GM04504 (cell line): ENCODE results near the gene CALR3.
"Not testable (repeated sequence)": the region's sequence is repeated elsewhere in the genome, so short reads cannot be mapped to it uniquely, and the experiment has no call there.

ENCODE experiments used
- DNase-seq: peaks from one replicate; pipeline ENCODE4 v3.0.0-alpha.2; 2012; ENCODE audit warnings: low read depth

The CALR3 gene

DNA sequence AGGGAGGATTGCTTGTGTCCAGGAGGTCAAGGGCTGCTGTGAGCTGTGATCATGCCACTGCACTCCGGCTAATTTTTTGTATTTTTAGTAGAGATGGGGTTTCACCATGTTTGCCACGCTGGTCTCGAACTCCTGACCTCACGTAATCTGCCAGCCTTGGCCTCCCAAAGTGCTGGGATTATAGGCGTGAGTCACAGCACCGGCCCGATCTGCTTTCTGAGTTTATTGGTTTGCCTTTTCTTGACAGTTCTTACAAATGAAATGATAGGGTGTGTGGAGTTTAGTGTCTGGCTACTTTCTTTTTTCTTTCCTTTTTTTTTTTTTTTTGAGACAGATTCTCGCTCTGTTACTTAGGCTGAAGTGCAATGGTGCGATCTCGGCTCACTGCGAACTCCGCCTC, 1.1 kb upstream of the CALR3 start:
- DNase-seq: no peak

DNA sequence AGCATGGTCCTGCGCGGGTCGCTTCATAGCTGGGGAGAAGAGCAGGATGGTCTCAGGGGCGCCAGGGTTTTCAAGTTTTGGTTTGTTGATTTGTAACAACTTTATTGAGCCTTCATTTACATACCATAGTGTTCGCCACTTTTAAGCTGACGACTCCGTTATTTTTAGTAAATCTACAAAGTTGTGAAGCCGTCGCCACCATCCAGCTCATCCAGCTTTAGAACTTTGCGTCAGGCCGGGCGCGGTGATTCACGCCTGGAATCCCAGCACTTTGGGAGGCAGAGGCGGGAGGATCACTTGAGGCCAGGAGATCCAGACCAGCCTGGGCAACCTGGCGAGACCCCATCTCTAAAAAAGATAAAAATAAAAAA, 631 bp upstream of the CALR3 start:
- DNase-seq: peak; percentile 32

DNA sequence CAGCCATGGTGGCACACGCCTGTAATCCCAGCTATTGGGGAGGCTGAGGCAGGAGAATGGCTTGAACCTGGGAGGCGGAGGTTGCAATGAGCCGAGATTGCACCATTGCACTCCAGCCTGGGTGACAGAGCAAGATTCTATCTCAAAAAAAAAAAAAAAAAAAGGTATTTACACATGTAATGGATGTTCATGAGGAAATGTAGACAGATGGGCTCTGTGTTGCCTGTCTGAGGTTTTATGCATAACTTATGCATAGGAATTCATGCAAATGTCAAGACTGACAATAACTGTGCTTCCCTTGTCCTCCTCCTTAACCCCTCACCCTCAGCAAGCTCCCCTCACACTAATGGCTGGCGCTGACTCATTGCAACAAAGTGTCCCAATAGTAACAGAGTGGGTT, 9.5 kb downstream of the CALR3 start:
- DNase-seq: not testable (repeated sequence)

DNA sequence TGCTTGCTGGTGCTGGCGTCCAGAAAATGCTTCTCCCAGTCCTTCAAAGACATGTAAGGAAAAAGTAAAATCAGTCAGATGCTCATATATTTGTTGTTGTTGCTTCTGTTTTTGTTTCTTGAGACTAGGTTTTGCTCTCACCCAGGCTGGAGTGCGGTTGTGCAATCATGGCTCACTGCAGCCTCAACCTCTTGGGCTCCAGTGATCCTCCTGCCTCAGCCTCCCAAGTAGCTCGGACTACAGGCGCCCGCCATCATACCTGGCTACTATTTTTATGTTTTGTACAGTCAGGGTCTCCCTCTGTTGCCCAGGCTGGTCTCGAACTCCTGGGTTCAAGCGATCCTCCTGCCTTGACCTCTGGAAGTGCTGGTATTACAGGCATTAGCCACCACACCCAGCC, 13.2 kb downstream of the CALR3 start:
- DNase-seq: no peak

DNA sequence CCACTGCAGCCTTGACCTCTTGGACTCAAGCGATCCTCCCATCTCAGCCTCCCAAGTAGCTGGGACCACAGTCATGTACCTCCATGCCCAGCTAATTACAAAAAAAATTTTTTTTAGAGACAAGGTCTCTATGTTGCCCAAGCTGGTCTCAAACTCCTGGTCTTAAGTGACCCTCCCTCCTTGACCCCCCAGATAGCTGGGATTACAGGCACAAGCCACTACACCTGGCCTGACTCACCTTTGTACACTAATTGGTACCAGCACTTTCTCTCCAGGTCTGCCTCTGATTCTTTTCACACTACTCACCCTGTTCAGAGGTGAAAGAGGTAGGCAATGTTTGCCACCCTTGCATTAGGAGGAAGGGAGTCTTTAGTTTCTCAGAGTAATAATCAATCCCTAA, 18.7 kb downstream of the CALR3 start:
- no peak for DNase-seq

DNA sequence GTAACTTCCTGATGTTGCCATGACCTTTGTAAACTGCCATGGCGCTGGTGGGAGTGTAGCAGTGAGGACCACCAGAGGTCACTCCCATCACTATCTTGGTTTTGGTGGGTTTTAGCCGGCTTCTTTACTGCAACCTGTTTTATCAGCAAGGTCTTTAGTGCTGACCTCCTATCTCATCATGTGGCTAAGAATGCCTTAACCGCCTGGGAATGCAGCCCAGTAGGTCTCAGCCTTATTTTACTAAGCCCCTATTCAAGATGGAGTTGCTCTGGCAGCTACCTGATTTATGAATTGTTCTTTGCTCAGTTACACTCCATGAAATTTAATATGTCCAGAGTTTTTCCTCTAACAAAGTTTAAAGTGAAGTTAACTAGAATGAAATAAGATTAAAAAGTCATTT, 19.6 kb downstream of the CALR3 start:
- DNase-seq: no peak

DNA sequence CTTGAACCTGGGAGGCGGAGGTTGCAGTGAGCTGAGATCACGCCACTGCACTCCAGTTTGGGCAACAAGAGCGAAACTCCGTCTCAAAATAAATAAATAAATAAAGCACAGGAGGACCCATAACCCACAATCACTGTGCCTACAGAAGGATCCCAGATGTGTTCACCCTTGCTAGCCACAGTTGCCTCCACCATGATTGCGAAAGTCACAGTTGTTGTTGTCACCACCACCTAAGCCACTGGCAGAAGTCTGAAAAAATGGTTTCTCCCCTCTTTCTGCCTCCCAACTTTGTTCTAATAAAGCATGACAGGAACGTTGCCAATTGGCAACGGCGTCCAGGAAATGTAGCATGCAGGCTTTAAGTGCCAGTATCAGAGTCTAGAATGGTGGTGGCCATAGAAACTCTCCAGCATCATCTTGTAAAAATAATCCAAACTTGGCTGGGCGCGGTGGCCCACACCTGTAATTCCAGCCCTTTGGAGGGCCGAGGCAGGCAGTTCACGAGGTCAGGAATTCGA, 22.0 kb downstream of the CALR3 start:
- DNase-seq: no peak

DNA sequence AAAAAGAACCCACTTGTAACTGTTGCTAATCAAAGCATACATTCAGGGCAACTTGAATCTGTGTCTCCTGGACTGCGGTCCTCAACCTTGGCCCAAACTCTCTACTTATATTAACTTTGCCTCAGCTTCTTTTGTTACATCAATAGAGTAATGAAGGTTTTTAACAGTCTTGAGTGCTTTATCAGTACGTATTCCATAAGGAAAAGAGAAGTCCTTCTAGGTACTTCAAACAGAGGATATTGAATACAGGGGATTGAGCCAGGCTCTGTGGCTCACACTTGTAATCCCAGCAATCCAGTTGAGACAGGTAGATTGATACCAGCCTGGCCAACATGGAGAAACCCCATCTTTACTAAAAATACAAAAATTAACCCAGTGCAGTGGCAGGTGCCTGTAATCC, 23.0 kb downstream of the CALR3 start:
- DNase-seq: no peak

DNA sequence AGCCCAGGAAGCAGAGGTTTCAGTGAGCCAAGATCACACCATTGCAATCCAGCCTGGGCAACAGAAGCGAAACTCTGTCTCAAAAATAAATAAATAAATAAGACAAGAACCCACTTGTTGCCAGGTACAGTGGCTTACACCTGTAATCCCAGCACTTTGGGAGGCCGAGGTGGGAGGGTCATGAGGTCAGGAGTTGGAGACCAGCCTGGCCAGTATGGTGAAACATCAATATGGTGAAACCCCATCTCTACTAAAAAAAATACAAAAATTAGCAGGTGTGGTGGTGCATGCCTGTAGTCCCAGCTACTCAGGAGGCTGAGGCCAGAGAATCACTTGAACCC, 23.4 kb downstream of the CALR3 start:
- not testable (repeated sequence) for DNase-seq

DNA sequence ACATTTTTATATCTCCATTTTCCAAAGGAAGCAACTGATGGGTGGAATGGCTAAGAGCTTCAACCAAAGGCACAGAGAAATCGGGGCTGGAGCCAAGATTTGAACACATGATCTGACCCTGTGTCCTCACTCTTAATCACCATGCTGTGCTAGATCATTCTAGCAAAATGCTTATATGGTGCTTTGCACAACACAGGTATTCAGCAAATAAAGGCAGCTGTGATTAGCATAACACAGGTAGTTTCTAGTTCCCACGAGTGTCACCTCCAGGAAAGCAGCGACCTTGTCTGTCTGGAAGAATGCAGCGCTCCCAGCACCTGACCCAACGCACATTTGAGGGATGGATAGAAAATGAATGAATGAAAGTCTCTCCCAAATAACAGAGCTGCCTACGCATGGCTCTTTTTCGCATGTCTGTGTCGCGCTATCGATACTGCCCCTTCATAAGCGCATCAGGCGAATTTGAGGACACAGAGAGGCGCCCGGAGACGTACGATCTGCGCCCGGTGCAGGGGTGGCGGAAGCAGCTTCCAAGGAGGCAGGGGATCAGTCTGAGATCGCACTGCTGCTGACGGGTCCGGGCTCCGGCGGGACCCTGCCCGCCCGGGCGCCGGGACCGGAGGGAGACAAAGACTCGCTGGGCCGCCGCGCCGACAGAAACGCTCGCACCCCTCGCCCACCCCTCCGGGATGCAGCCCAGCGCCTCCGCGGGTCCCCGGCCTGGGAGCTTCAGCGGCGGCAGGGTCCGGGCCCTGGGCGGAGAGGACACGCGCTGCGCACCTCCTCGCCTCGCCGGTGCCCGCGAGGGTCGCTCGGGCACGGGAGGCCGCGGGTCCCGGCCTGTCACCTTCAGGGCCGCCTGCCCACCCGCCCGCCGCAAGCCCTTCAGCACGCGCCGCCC, 24.8 kb downstream of the CALR3 start:
- DNase-seq: peak; percentile 34

DNA sequence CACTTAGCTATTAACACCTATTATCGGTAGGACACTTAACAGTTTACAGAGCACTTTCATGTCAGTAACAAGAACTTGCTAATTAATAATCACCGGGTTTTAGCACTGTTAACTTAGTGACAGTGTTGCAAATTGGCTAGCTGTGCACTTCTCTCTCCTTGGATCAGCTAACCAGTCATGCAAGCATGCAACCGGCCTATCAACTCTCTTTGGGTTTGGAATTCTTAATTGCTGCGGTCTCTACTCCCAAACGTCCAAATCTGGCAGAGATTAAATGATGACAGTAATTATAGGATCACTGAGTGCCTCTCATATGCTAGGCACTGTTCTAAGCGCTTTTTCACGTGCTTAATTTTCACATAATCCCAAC, 25.4 kb downstream of the CALR3 start:
- no peak for DNase-seq

DNA sequence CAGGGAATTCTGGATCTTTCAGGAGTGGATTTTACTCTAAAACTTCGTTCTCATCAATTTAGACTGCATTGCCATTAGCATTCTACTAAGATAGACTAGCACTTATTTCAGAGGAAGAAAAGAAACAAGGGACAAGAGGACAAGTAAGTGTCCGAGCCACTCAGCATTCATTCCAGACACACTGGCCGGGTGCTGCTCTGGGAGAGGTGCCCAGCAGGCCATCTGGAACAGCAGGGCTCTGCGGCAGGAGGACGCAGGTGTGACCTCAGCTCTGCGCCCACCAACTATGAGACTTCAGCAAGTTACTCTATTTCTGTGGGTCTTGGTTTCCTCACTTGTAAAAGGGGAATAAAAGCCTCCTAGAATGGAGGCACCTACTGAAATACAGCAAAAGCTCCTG, 28.4 kb downstream of the CALR3 start:
- no peak for DNase-seq

DNA sequence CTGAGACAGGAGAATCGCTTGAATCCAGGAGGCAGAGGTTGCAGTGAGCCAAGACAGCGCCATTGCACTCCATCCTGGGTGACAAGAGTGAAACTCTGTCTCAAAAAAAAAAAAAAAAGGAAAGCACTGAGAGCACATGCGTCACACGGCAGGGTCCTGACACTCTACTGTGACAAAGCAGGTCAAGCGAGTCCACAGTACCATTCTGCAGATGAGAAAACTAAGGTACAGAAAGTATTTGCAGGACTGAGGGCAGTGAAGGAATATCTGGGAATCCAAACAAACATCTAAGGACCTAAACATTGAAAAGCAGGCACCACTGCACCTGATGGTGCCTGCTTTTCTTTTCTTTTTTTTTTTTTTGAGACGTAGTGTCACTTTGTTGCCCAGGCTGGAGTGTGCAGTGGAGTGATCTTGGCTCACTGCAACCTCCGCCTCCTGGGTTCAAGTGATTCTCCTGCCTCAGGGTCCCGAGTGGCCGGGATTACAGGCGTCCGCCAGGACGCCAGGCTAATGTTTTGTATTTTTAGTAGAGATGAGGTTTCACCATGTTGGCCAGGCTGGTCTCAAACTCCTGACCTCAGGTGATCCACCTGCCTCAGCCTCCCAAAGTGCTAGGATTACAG, 29.1 kb downstream of the CALR3 start:
- DNase-seq: not testable (repeated sequence)

DNA sequence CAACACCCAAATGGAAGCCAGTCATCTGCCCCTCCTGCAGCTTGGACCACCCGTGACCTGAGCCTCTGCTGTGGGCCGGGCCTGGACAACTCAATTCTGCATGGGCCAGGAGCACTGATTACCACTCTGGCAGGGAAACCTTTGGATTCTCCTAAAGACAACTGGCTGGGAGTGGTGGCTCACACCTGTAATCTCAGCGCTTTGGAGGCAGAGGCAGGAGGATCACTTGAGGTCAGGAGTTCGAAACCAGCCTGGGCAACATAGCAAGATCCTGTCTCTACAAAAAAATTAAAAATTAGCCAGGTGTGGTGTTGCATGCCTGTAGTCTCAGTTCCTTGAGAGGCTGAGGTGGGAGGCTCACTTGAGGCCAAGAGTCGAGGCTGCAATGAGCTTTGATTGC, 30.7 kb downstream of the CALR3 start:
- no peak for DNase-seq

DNA sequence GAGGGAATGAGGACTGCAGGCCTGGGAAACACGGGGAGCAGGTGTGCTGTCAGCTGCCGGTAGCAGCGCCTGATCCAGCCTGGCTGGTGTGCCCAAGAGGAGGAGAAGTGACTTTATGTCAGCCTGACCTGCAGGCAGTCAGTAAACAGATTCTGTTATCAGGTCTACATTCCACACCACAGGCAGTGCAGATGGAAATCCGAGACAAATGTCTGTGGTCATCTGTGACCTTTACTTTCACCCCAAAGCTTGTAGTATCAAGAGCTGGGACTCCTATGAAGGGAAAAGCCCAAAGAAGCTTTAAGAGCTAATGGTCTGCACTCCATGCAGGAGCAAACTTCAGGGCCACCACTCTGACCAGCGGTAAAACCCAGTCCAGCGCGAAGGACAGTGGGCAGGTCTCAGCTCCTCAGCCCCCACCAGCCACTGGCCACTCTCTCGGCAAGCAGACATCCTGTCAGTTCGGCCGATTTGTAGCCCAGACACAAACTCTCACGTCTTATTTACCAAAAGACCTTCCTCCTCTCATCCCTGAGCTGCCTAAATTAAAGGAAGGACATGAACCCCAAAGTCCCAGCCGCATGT, 31.9 kb downstream of the CALR3 start:
- DNase-seq: no peak

DNA sequence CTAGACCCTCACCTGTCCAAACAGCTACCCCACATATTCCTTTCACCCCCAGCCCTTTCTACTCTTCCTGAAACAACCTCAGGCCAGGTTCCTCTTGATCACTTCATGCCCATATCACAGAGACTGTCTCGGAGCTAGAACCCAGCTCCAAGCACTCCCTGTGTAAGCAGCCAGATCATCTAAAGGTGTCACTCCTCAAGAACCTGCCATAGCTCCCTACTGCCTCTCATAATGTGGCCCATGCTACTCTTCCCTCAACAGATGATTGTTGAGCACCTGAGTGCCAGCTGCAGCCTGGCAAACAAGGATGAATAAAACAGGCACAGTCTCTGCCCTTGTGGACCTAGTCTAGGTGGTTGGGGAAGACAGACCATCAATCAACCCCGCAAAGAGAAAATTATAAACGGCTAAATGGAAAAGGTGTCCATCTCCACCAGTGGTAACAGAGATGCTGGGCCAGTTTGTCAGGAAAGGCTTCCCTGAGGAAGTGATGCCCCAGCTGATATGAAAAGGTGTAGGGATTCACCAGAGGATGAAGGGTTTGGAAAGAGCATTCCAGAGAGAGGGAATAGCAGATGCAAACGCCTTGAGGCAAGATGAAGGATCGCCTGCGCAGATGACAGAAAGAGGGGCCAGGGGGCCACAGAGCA, 32.5 kb downstream of the CALR3 start:
- no peak for DNase-seq

DNA sequence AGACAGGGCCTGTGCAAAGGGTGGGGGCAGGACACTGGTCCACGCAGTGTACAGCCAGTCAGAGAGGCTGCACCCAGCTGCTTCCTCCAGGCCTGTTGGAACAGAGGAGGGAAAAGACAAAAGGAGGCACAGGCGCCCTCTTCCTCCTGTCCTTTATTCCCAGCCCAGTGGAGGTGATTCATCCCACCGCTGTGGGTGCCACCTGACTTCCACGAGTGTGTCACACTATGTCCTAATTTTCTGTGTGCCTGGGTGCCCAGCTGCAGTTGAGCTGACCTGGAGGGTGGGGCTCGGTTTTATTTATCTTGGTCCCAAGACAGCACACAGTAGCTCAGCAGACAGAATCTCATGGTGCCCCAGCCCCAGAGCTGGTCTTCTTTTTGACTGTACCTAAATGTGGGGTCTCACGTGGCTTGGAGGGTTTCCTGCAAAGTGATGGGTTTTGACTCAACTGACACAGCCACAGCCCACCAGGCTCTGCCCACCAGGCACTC, 33.2 kb downstream of the CALR3 start:
- DNase-seq: no peak

DNA sequence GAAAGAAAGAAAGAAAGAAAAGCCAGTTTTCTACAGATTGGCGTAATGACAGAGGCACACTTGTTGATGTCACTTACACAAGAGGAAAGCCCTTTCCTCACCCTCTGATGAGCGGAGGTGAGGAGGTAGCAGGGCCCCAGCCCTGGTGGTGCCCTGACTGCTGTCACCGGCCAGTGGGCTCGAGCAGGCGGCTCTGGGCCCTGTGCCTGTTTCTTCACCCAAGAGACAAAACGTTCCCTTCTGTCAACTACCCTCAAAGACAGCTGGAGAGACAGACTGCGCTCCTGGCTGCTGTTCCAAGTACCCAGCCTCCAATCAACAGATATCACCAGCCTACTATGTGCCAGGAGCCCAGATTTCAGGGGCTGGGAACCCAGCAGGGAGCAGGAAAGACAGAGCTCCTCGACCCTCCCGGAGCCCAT, 34.3 kb downstream of the CALR3 start:
- DNase-seq: no peak

DNA sequence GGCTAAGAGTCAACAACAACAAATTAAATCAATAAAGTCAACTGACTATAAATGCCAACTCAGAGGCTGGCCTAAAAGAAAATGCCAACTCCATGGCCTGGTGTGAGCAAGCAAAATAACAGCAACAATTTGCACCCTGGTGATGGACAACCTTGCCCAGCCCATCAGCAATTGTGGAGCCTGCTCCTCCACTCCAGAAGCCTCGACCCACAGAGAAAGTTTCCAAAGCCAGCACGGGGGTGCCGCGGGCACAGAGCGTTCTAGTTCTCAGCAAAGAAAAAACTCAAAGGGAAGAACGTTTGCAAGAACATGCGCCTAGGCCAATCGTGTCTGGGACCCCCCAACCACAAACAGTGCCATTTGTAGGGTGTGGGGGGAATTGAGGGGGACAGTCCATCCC, 35.5 kb downstream of the CALR3 start:
- DNase-seq: no peak

DNA sequence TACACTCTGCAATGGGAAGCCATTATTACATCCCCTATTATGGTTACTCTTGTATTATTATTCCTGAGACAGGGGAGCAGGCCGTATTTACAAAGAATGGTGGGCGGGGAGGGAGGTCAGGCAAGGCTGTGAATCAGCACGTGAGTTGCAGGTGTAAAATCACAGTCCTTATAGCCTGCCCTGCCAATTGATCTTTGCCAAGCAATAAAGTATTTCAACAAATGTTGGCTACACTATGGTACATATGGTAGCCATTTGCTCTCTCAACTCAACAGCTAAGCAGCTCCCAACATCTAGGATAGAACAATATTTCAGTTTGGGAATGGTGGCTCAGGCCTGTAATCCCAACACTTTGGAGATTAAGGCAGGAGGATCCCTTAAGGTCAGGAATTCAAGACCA, 36.3 kb downstream of the CALR3 start:
- DNase-seq: no peak

DNA sequence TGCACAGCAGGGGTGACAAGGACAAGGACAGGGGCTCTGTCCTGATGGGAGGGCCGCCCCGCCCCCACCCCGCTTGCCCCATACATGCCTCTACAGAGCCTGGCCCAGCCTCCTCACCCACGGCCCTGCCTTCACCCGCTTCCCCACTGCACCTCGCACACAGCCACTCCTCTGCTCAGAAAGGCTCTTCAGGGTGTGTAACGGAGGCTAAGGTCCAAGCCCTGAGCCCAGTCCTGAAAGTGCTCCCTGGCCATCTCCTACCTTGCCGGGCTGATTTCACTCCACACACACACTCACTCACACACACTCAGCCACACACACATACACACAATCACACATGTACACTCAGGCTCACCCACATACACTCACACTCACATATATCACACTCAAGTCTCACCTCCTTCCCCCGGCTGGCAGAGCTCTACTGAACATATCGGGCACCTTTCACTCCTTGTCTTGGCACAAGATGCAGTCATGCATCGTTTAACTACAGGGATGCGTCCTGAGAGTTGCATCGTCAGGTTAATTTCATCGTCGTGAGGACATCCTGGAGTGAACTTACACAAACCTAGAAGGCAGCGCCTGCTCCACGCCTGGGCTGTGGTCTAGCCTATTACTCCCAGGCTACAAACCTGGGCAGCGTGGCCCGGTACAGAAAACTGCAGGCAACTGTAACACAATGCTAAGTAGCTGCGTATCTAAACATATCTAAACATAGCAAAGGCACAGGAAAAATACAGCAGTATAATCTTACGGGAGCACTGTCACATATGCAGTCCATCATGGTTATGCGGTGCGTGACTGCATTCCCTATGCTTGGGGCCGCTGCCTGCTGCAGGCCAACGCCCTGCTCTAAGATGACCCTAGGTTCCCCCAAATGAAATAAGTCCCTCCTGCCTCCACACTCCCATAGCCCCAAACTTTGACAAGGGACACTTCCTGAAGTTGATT, 37.3 kb downstream of the CALR3 start:
- no peak for DNase-seq

DNA sequence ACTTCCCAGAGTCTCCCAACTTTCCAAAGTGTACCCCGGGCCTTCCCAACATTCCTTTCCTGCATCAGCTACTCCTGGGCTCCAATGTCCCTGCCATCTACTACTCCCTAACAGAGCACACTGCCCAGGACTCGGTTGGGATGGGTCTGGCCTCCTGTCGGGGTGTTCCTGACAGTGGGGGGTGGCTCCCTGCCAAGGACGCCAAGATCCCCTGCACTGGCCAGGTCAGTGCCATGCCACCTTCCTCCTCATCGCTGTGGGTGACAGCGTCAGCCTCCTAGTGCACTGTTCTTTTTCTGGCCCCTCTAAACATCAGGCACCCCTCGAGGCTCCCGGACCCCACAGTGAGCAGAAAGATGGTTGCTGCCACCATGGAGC, 38.0 kb downstream of the CALR3 start:
- DNase-seq: no peak
